ENCODE data around the gene AK5.
A peak's percentile ranks its signal among the peaks of the same experiment; 100 is the strongest.

Gene AK5

GRCh38 chr1:77275194-77275593 is 6.6 kb upstream of the AK5 start:
- Mint-ChIP-seq H3K9me3 (no peaks in the 10 kb centered on the region), H3K27me3 (peaks cover 26 to 31% of the 10 kb centered on the region in 2 donors), H3K4me1 (ENCODE audit: low read depth in 2 of 2) (peaks cover 3 to 8% of the 10 kb centered on the region in 2 donors), H3K27ac (no peak overlapping the region), H3K4me3 (no peak overlapping the region), H3K36me3 (ENCODE audit: insufficient read depth) (no peaks in the 10 kb centered on the region)
- no peak for DNase-seq
- no peak for ATAC-seq (replicated peaks)

GRCh38 chr1:77276941-77277340 is 4.9 kb upstream of the AK5 start:
- no peak overlapping the region for H3K4me3 Mint-ChIP-seq
- no peak for ATAC-seq (replicated peaks)
- H3K27me3 Mint-ChIP-seq: peaks cover 35 to 43% of the 10 kb centered on the region in 2 donors
- H3K4me1 Mint-ChIP-seq (ENCODE audit: low read depth in 2 of 2): peaks cover 5 to 9% of the 10 kb centered on the region in 2 donors
- no peak for DNase-seq
- H3K36me3 Mint-ChIP-seq (ENCODE audit: insufficient read depth): no peaks in the 10 kb centered on the region
- no peak overlapping the region for H3K27ac Mint-ChIP-seq
- H3K9me3 Mint-ChIP-seq: no peaks in the 10 kb centered on the region

DNA sequence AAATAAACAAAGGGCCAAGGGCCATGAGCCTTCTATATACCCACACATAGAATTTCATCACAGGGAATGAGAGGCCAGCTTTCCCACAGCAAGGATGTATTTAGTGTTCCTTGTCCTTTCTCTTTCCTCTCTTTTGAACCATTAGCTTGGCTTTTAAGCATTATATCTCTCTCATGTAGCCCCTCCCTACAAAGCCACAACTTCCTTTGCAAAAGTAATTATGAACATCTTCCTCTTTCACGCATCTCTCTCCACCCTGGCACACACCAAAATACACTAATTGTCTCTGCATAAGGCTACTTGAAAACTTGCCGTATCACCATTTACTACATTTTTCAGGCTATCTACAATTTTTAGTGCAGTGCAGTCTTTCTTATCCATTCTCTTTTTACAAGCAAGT is 1.9 kb upstream of the AK5 start:
- Mint-ChIP-seq H3K27me3 (peaks cover 48 to 49% of the 10 kb centered on the region in 2 donors), H3K9me3 (no peaks in the 10 kb centered on the region), H3K4me3 (no peak overlapping the region), H3K27ac (no peak overlapping the region), H3K36me3 (ENCODE audit: insufficient read depth) (no peaks in the 10 kb centered on the region), H3K4me1 (ENCODE audit: low read depth in 2 of 2) (peaks cover 10 to 16% of the 10 kb centered on the region in 2 donors)
- ATAC-seq (replicated peaks) (no peak), DNase-seq (no peak)

DNA sequence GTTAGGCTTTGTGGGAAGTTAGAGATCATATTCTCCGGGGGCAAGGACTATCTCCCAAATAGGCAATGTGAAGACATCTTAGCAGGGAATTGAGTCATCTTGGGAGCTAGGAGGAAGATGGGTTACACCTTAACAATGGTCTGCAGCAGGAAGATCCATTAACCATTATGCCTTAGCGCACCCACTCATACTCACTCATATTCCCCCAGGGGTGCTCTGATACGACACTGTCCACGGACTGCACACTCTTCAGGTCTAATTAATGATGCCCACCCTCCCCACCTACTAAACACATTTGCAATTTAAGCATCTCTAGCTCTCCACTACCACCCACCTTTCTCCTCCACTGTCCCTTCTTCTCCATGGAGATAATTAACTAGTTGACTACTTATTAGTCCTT is 857 bp upstream of the AK5 start:
- H3K9me3 Mint-ChIP-seq: no peaks in the 10 kb centered on the region
- H3K27me3 Mint-ChIP-seq: peaks cover 58% of the 10 kb centered on the region in 2 donors
- H3K4me1 Mint-ChIP-seq (ENCODE audit: low read depth in 2 of 2): peaks cover 10 to 16% of the 10 kb centered on the region in 2 donors
- peak overlapping the region; percentile 10 to 32 for H3K4me3 Mint-ChIP-seq
- H3K36me3 Mint-ChIP-seq (ENCODE audit: insufficient read depth): no peaks in the 10 kb centered on the region
- no peak overlapping the region for H3K27ac Mint-ChIP-seq
- no peak for DNase-seq
- no peak for ATAC-seq (replicated peaks)

DNA sequence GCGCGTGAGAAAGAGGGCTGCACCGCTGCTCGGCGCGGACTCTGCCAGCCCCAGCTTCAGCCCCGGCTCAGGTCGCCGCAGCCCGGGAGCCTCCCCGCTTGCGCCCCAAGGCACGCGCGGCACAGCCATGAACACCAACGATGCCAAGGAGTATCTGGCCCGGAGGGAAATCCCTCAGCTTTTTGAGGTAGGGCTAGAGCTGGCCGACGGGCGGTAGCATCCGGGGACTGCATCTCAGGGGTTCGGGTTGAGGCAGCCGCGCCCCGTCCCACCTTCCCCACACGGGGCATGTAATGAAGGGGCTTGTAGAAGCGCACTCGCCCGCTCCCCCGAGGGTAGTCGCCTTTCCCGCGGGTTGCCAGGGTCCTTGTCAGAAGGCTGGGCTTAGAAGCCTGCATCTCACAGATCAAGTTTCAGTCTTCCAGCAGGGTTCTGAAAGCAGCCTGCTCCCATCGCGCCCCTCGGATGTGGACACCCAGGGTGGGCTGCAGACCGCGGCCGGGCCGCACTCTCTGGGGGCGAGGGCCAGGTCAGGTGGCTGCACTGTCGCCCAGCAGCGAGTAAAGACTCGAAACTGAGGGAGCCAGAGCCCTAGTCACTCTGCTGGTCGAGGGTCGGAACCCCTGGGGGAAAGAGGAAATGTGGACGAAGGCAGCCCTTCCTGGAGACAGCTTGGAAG is 507 bp downstream of the AK5 start:
- Mint-ChIP-seq H3K4me1 (ENCODE audit: low read depth in 2 of 2) (peaks cover 10 to 16% of the 10 kb centered on the region in 2 donors), H3K9me3 (no peaks in the 10 kb centered on the region), H3K27me3 (peaks cover 63 to 64% of the 10 kb centered on the region in 2 donors), H3K4me3 (peak overlapping the region; percentile 32 to 61), H3K36me3 (ENCODE audit: insufficient read depth) (no peaks in the 10 kb centered on the region), H3K27ac (no peak overlapping the region)
- DNase-seq (no peak), ATAC-seq (replicated peaks) (peak; percentile 69)

- Mint-ChIP-seq H3K27ac (no peak overlapping the region), H3K4me3 (peak overlapping the region; percentile 32 to 61), H3K4me1 (ENCODE audit: low read depth in 2 of 2) (peaks cover 10 to 16% of the 10 kb centered on the region in 2 donors), H3K9me3 (no peaks in the 10 kb centered on the region), H3K27me3 (peaks cover 63 to 65% of the 10 kb centered on the region in 2 donors), H3K36me3 (ENCODE audit: insufficient read depth) (no peaks in the 10 kb centered on the region)
- DNase-seq: no peak
- no peak for ATAC-seq (replicated peaks)
These were observed 1.2 kb downstream of the AK5 start for GRCh38 chr1:77282866-77283539.

DNA sequence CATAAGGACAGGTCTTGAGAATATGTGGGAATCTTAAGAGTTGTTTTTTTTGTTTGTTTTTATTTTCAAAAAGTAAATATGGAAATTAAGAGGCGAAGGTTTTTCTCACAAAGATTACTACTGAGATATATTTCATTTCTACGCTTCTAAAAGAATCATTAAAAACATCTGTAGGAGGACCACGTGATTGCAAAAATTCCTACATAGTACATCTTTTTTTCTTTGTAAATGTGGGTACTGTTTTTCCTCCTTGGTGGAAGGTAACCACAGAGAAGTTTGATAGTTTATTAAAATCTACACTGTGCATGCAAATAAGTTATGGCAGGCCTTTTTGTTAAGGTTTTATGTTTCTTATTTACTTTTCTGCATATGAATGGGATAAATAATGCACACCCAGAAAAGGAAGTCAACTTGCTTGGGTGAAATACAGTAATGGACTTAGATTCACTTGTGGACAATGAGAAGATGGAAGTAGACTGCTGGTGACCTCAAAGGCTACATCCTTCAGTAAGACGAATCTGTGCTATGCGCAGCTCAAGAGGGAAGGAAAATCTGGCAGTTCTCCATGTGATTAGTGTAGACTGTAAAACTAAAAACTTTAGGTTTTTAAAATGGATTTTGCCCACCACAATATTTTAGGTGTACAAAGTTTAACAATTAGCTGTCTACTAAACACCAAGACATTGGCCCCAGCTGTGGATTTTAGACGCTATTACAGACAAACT is 2.0 kb downstream of the AK5 start:
- Mint-ChIP-seq H3K36me3 (ENCODE audit: insufficient read depth) (no peaks in the 10 kb centered on the region), H3K27ac (no peak overlapping the region), H3K4me3 (peak overlapping the region in 1 of 2 donors; percentile 32), H3K9me3 (no peaks in the 10 kb centered on the region), H3K27me3 (peaks cover 63 to 69% of the 10 kb centered on the region in 2 donors), H3K4me1 (ENCODE audit: low read depth in 2 of 2) (peaks cover 10 to 16% of the 10 kb centered on the region in 2 donors)
- DNase-seq (no peak), ATAC-seq (replicated peaks) (no peak)

DNA sequence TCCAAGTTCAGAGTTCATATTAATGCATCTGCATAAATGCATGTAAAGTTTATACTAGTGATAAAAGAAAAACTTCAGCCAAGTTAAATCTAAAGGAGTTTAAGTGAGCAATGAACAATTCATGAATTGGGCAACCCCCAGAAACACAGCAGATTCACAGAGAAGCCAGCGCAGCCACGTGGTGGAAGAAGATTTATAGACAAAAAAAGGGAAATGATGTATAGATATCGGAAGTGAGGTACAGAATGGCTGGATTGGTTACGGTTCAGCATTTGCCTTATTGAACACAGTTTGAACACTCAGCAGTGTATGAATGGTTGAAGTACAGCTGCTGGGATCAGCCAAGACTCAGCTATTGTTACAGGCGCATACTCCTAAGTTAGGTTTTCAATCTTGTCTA is 5.7 kb downstream of the AK5 start:
- no peak overlapping the region for H3K27ac Mint-ChIP-seq

GRCh38 chr1:77288275-77288674 is 6.5 kb downstream of the AK5 start:
- Mint-ChIP-seq H3K27me3 (peaks cover 30 to 41% of the 10 kb centered on the region in 2 donors), H3K9me3 (no peaks in the 10 kb centered on the region), H3K4me1 (ENCODE audit: low read depth in 2 of 2) (peaks cover 0 to under 1% of the 10 kb centered on the region in 2 donors), H3K4me3 (no peak overlapping the region), H3K27ac (no peak overlapping the region), H3K36me3 (ENCODE audit: insufficient read depth) (no peaks in the 10 kb centered on the region)
- no peak for ATAC-seq (replicated peaks)
- no peak for DNase-seq

More for the DNA sequence above, 5.7 kb downstream of the AK5 start:
- H3K36me3 Mint-ChIP-seq (ENCODE audit: insufficient read depth): no peaks in the 10 kb centered on the region
- DNase-seq: no peak
- H3K9me3 Mint-ChIP-seq: no peaks in the 10 kb centered on the region
- peaks cover 38 to 45% of the 10 kb centered on the region in 2 donors for H3K27me3 Mint-ChIP-seq
- H3K4me1 Mint-ChIP-seq (ENCODE audit: low read depth in 2 of 2): peaks cover 4 to 7% of the 10 kb centered on the region in 2 donors
- no peak overlapping the region for H3K4me3 Mint-ChIP-seq
- ATAC-seq (replicated peaks): no peak

DNA sequence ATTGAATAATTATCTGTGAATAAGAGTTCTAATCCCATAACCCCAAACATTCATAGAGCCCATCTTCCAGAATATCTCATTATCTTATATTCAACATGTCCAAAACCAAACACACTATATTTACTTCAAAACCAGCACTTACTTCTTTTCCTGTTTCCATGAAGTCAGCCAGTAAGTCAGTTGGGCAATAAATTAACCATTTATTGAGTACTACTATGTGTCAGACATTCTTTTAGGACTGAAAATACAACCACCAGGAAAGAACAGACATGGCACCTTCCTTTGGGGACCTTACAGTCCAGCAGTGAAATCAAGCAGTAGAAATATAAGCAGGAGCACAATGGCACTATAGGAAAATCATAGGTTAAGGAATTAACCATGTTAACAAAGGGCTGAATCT is 8.8 kb downstream of the AK5 start:
- no peak for DNase-seq
- no peaks in the 10 kb centered on the region for H3K4me1 Mint-ChIP-seq (ENCODE audit: low read depth in 2 of 2)
- H3K36me3 Mint-ChIP-seq (ENCODE audit: insufficient read depth): no peaks in the 10 kb centered on the region
- ATAC-seq (replicated peaks): no peak
- H3K27me3 Mint-ChIP-seq: peaks cover 7 to 19% of the 10 kb centered on the region in 2 donors
- no peaks in the 10 kb centered on the region for H3K9me3 Mint-ChIP-seq
- H3K4me3 Mint-ChIP-seq: no peak overlapping the region
- H3K27ac Mint-ChIP-seq: no peak overlapping the region

DNA sequence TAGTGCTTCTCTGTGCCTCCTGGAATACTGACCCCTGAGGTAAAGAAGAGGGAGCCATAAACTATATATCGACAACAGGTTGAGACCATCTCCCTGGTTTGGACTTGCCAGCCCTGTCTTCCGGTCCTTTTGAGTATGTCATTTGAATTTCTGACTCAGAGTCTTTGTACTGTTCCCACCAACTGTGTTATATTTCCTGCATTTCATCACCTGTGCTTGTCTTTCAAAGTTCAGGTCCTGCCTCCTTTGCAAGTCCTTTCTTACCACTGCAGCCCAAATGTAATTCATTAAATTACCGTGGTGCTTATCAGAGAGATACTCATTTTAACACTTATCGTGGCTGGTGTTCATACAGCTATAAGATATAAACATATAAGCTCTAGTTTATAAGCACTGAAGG is 10.7 kb downstream of the AK5 start:
- Mint-ChIP-seq H3K36me3 (ENCODE audit: insufficient read depth) (no peaks in the 10 kb centered on the region), H3K27me3 (peaks cover 0 to 14% of the 10 kb centered on the region in 2 donors), H3K4me1 (ENCODE audit: low read depth in 2 of 2) (no peaks in the 10 kb centered on the region), H3K27ac (no peak overlapping the region), H3K9me3 (no peaks in the 10 kb centered on the region), H3K4me3 (no peak overlapping the region)
- ATAC-seq (replicated peaks) (no peak), DNase-seq (no peak)

GRCh38 chr1:77300566-77300965 is 18.7 kb downstream of the AK5 start:
- H3K27me3 Mint-ChIP-seq: peaks cover 9 to 26% of the 10 kb centered on the region in 2 donors
- no peak for ATAC-seq (replicated peaks)
- H3K27ac Mint-ChIP-seq: no peak overlapping the region
- no peak overlapping the region for H3K4me3 Mint-ChIP-seq
- peaks cover 0 to 1% of the 10 kb centered on the region in 2 donors for H3K9me3 Mint-ChIP-seq
- H3K4me1 Mint-ChIP-seq (ENCODE audit: low read depth in 2 of 2): no peaks in the 10 kb centered on the region
- no peaks in the 10 kb centered on the region for H3K36me3 Mint-ChIP-seq (ENCODE audit: insufficient read depth)
- DNase-seq: no peak

- DNase-seq (no peak), ATAC-seq (replicated peaks) (no peak)
- Mint-ChIP-seq H3K36me3 (ENCODE audit: insufficient read depth) (no peaks in the 10 kb centered on the region), H3K4me1 (ENCODE audit: low read depth in 2 of 2) (no peaks in the 10 kb centered on the region), H3K27ac (no peak overlapping the region), H3K9me3 (peaks cover 0 to 3% of the 10 kb centered on the region in 2 donors), H3K4me3 (no peak overlapping the region), H3K27me3 (peaks cover 18 to 34% of the 10 kb centered on the region in 2 donors)
These were observed 21.6 kb downstream of the AK5 start for GRCh38 chr1:77303387-77303786.
